ENCODE data around the gene PDXK. TPM values are rescaled to one million over a fixed set of nuclear protein-coding genes. Genes with fewer than 3 reads are reported as not detected.

PDXK gene
- polyA plus RNA-seq, 6 donors from 2014 or later: 28.5 to 46.1 (median 39.2) TPM

GRCh38 chr21:43721206-43721605, 2.3 kb downstream of the PDXK start:
- DNase-seq: no peak
- no peak for ATAC-seq (ENCODE audit: low read depth in 2 of 2)
- Mint-ChIP-seq H3K9me3 (no peaks in the 10 kb centered on the region), H3K36me3 (no peaks in the 10 kb centered on the region), H3K4me3 (peak overlapping the region; percentile 60 to 88 (median 80)), H3K4me1 (peaks cover 44 to 80% (median 64%) of the 10 kb centered on the region in 3 donors), H3K27ac (peak overlapping the region in 5 of 6 donors; percentile 41 to 94 (median 88)), H3K27me3 (peaks cover 0 to 4% (median 0%) of the 10 kb centered on the region in 3 donors)

- peak overlapping the region in 1 of 6 donors; percentile 88 for H3K27ac Mint-ChIP-seq
- H3K9me3 Mint-ChIP-seq: no peaks in the 10 kb centered on the region
- peaks cover 48 to 80% (median 63%) of the 10 kb centered on the region in 3 donors for H3K4me1 Mint-ChIP-seq
- no peak for ATAC-seq (ENCODE audit: low read depth in 2 of 2)
- no peaks in the 10 kb centered on the region for H3K27me3 Mint-ChIP-seq
- no peaks in the 10 kb centered on the region for H3K36me3 Mint-ChIP-seq
- DNase-seq: no peak
- H3K4me3 Mint-ChIP-seq: peak overlapping the region in 4 of 8 donors; percentile 44 to 82 (median 58)
Measured at GRCh38 chr21:43721939-43722338, 3.0 kb downstream of the PDXK start.

- ATAC-seq (ENCODE audit: low read depth in 2 of 2) (no peak), DNase-seq (no peak)
- Mint-ChIP-seq H3K4me3 (peak overlapping the region in 3 of 8 donors; percentile 47 to 82 (median 47)), H3K27ac (peak overlapping the region in 1 of 6 donors; percentile 88), H3K9me3 (no peaks in the 10 kb centered on the region), H3K27me3 (no peaks in the 10 kb centered on the region), H3K4me1 (peaks cover 58 to 85% (median 69%) of the 10 kb centered on the region in 3 donors), H3K36me3 (no peaks in the 10 kb centered on the region)
Measured at GRCh38 chr21:43723648-43724047, 4.7 kb downstream of the PDXK start.

GRCh38 chr21:43726686-43727518, 8.0 kb downstream of the PDXK start:
- Mint-ChIP-seq H3K9me3 (no peaks in the 10 kb centered on the region), H3K4me1 (peaks cover 53 to 84% (median 67%) of the 10 kb centered on the region in 3 donors), H3K27ac (peak overlapping the region in 5 of 6 donors; percentile 81 to 95 (median 92)), H3K36me3 (no peaks in the 10 kb centered on the region), H3K27me3 (no peaks in the 10 kb centered on the region), H3K4me3 (peak overlapping the region; percentile 62 to 90 (median 82))
- DNase-seq (no peak), ATAC-seq (ENCODE audit: low read depth in 2 of 2) (no peak)

GRCh38 chr21:43727519-43728153, 8.7 kb downstream of the PDXK start:
- peaks cover 45 to 77% (median 63%) of the 10 kb centered on the region in 3 donors for H3K4me1 Mint-ChIP-seq

GRCh38 chr21:43728154-43728466, 9.2 kb downstream of the PDXK start:
- H3K36me3 Mint-ChIP-seq: no peaks in the 10 kb centered on the region
- no peaks in the 10 kb centered on the region for H3K9me3 Mint-ChIP-seq
- ATAC-seq (ENCODE audit: low read depth in 2 of 2) (peak in 1 of 2 donors; percentile 5), DNase-seq (no peak)
- H3K27ac Mint-ChIP-seq: peak overlapping the region; percentile 88 to 97 (median 94)
- peaks cover 44 to 73% (median 61%) of the 10 kb centered on the region in 3 donors for H3K4me1 Mint-ChIP-seq
- no peaks in the 10 kb centered on the region for H3K27me3 Mint-ChIP-seq
- peak overlapping the region; percentile 89 to 94 (median 91) for H3K4me3 Mint-ChIP-seq

More at GRCh38 chr21:43727519-43728153, 8.7 kb downstream of the PDXK start:
- peak overlapping the region; percentile 92 to 97 (median 93) for H3K27ac Mint-ChIP-seq
- H3K9me3 Mint-ChIP-seq: no peaks in the 10 kb centered on the region
- DNase-seq (no peak), ATAC-seq (ENCODE audit: low read depth in 2 of 2) (no peak)
- H3K36me3 Mint-ChIP-seq: no peaks in the 10 kb centered on the region
- H3K27me3 Mint-ChIP-seq: no peaks in the 10 kb centered on the region
- H3K4me3 Mint-ChIP-seq: peak overlapping the region in 7 of 8 donors; percentile 89 to 94 (median 91)

- H3K36me3 Mint-ChIP-seq: no peaks in the 10 kb centered on the region
- DNase-seq (peak; percentile 77), ATAC-seq (ENCODE audit: low read depth in 2 of 2) (peak; percentile 71 to 73)
- H3K9me3 Mint-ChIP-seq: no peaks in the 10 kb centered on the region
- peaks cover 48 to 72% (median 63%) of the 10 kb centered on the region in 3 donors for H3K4me1 Mint-ChIP-seq
- peak overlapping the region; percentile 88 to 97 (median 96) for H3K27ac Mint-ChIP-seq
- H3K4me3 Mint-ChIP-seq: peak overlapping the region; percentile 89 to 94 (median 91)
- H3K27me3 Mint-ChIP-seq: no peaks in the 10 kb centered on the region
Measured at GRCh38 chr21:43728467-43729390, 9.8 kb downstream of the PDXK start.

GRCh38 chr21:43731476-43731875, 12.5 kb downstream of the PDXK start:
- peak overlapping the region in 2 of 6 donors; percentile 70 to 91 for H3K27ac Mint-ChIP-seq
- peaks cover 35 to 52% (median 45%) of the 10 kb centered on the region in 3 donors for H3K4me1 Mint-ChIP-seq
- DNase-seq: no peak
- H3K27me3 Mint-ChIP-seq: no peaks in the 10 kb centered on the region
- peak overlapping the region in 2 of 8 donors; percentile 4 to 36 for H3K4me3 Mint-ChIP-seq
- ATAC-seq (ENCODE audit: low read depth in 2 of 2): no peak
- H3K9me3 Mint-ChIP-seq: no peaks in the 10 kb centered on the region
- H3K36me3 Mint-ChIP-seq: no peaks in the 10 kb centered on the region

GRCh38 chr21:43731891-43732711, 13.2 kb downstream of the PDXK start:
- Mint-ChIP-seq H3K27me3 (no peaks in the 10 kb centered on the region), H3K4me1 (peaks cover 28 to 46% (median 39%) of the 10 kb centered on the region in 3 donors), H3K4me3 (no peak overlapping the region), H3K36me3 (no peaks in the 10 kb centered on the region), H3K27ac (peak overlapping the region in 2 of 6 donors; percentile 42 to 82), H3K9me3 (no peaks in the 10 kb centered on the region)
- DNase-seq (no peak), ATAC-seq (ENCODE audit: low read depth in 2 of 2) (no peak)

GRCh38 chr21:43733060-43733459, 14.1 kb downstream of the PDXK start:
- peaks cover 19 to 36% (median 30%) of the 10 kb centered on the region in 3 donors for H3K4me1 Mint-ChIP-seq
- DNase-seq (no peak), ATAC-seq (ENCODE audit: low read depth in 2 of 2) (no peak)
- H3K4me3 Mint-ChIP-seq: no peak overlapping the region
- H3K27ac Mint-ChIP-seq: no peak overlapping the region
- H3K36me3 Mint-ChIP-seq: no peaks in the 10 kb centered on the region
- no peaks in the 10 kb centered on the region for H3K27me3 Mint-ChIP-seq
- no peaks in the 10 kb centered on the region for H3K9me3 Mint-ChIP-seq

- Mint-ChIP-seq H3K27ac (peak overlapping the region in 2 of 6 donors; percentile 21 to 41), H3K9me3 (no peaks in the 10 kb centered on the region), H3K4me3 (peak overlapping the region in 1 of 8 donors; percentile 32), H3K27me3 (no peaks in the 10 kb centered on the region), H3K36me3 (no peaks in the 10 kb centered on the region), H3K4me1 (peaks cover 14 to 31% (median 24%) of the 10 kb centered on the region in 3 donors)
- DNase-seq (no peak), ATAC-seq (ENCODE audit: low read depth in 2 of 2) (no peak)
Measured at GRCh38 chr21:43733529-43734071, 14.7 kb downstream of the PDXK start.
